Measurements from ENCODE around the gene LGALS3BP.

DNA sequence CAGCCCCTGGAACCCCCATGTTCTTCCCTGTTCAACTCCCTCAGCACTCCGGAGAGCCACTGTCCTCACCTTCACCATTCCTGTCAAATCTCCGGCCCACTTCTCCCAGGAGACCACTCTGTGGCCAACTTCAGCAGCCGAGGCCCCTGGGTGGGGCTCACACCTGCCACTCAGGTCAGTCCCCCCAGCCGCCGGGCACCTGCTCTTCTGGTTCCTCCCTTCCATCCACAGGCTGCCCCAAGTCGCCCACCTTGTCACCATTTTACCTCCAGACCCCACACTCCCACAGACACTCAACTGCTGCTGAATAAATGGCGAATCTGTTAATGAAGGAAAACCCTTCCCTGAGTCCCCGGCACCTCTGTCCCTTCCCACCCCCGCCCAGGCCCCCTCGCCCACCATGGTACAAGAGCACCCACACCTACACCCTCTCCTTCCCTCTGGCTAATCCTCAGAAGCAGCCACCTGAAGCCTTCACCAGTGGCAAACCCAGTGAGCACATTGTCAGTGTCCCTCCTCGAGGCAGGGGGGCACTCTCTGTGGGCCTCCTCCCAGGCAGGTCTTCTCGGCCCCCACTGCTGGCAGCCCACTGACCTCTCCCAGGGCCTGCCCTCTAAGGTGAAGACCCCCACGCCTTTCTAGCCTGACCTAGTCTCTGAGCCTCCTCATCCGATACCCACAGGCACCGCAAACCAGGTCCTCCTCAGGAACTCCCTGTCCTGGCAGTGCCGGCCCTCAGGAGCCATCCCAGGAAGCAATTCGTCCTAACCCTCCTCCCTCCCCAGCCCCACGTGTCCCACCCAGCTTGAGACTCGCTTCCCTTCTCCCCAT, 21.7 kb upstream of the LGALS3BP start:
- no peak for TF ChIP-seq POLR2A (IDR thresholded peaks at IDR 0.05; ENCODE audit: low read depth, low read length)
- no peak for TF ChIP-seq TAF1 (IDR thresholded peaks at IDR 0.05; ENCODE audit: borderline replicate concordance, low read depth, low read length)
- no peak for TF ChIP-seq POLR2AphosphoS5 (IDR thresholded peaks at IDR 0.05; ENCODE audit: low read depth, low read length)
